GM18498 (cell line): ENCODE measurements around the gene SLAMF7.

ENCODE experiments used
- ATAC-seq: cut with Tn5 transposase; IDR thresholded peaks from one replicate; pipeline ENCODE4 v1.9.1; 2021; ENCODE audit warnings: mild to moderate bottlenecking, moderate library complexity; ENCODE audit not compliant: unreplicated experiment

Gene SLAMF7

GRCh38 chr1:160744852-160745520 lies 5.9 kb downstream of the SLAMF7 start:
- ATAC-seq, result no peak

GRCh38 chr1:160745551-160745950 lies 6.5 kb downstream of the SLAMF7 start:
- no peak for ATAC-seq

- ATAC-seq, result no peak
These were observed 7.9 kb downstream of the SLAMF7 start for GRCh38 chr1:160746836-160747500.

GRCh38 chr1:160747717-160748116 lies 8.7 kb downstream of the SLAMF7 start:
- ATAC-seq, result no peak

GRCh38 chr1:160748181-160748877 lies 9.3 kb downstream of the SLAMF7 start:
- no peak for ATAC-seq

GRCh38 chr1:160748878-160749269 lies 9.8 kb downstream of the SLAMF7 start:
- no peak for ATAC-seq

- no peak for ATAC-seq
These were observed 11.6 kb downstream of the SLAMF7 start for GRCh38 chr1:160750608-160751007.

GRCh38 chr1:160752406-160752805 lies 13.4 kb downstream of the SLAMF7 start:
- no peak for ATAC-seq

- no peak for ATAC-seq
These were observed 13.9 kb downstream of the SLAMF7 start for GRCh38 chr1:160752924-160753323.

- no peak for ATAC-seq
These were observed 14.5 kb downstream of the SLAMF7 start for GRCh38 chr1:160753594-160753993.

- no peak for ATAC-seq
These were observed 16.4 kb downstream of the SLAMF7 start for GRCh38 chr1:160755461-160755860.

GRCh38 chr1:160755911-160756848 lies 17.1 kb downstream of the SLAMF7 start:
- ATAC-seq, result peak; percentile 75

- ATAC-seq, result peak; percentile 32
These were observed 17.8 kb downstream of the SLAMF7 start for GRCh38 chr1:160756849-160757201.

- no peak for ATAC-seq
These were observed 19.5 kb downstream of the SLAMF7 start for GRCh38 chr1:160758521-160758920.

- ATAC-seq, result no peak
These were observed 20.7 kb downstream of the SLAMF7 start for GRCh38 chr1:160759740-160760139.

- no peak for ATAC-seq
These were observed 22.0 kb downstream of the SLAMF7 start for GRCh38 chr1:160761046-160761445.

- ATAC-seq, result no peak
These were observed 22.8 kb downstream of the SLAMF7 start for GRCh38 chr1:160761886-160762285.

GRCh38 chr1:160763993-160764392 lies 24.9 kb downstream of the SLAMF7 start:
- no peak for ATAC-seq

- ATAC-seq, result peak; percentile 63
These were observed 28.6 kb downstream of the SLAMF7 start for GRCh38 chr1:160767395-160768294.

- peak; percentile 82 for ATAC-seq
These were observed 29.2 kb downstream of the SLAMF7 start for GRCh38 chr1:160768295-160768657.
